MM.1S (cell line): ENCODE results near the gene CACNB3.

Experiments used
- DNase-seq: peaks from one replicate; pipeline ENCODE4 v3.0.0-alpha.2; 2015
- H2AFZ ChIP-seq: fragments of 300-600 bp; sonication (generic); 2 replicates; pipeline ENCODE4 v1.6.0; 2016; ENCODE audit warnings: antibody characterized with exemption, low read length
- H3F3A ChIP-seq: fragments of 300-600 bp; sonication (generic); 2 replicates; pipeline ENCODE4 v1.6.1; 2016; ENCODE audit warnings: mild to moderate bottlenecking, antibody characterized with exemption, low read length, moderate library complexity, mixed read lengths; ENCODE audit not compliant: insufficient read depth
- H3K27ac ChIP-seq: fragments of 300-600 bp; sonication (generic); 2 replicates; pipeline ENCODE4 v1.5.1; 2016; ENCODE audit warnings: mild to moderate bottlenecking, low read length
- H3K27me3 ChIP-seq: fragments of 300-600 bp; sonication (generic); replicated peaks from 2 replicates; pipeline ENCODE4 v1.6.0; 2016; ENCODE audit warnings: low read length; ENCODE audit not compliant: insufficient read depth
- H3K36me3 ChIP-seq: fragments of 300-600 bp; sonication (generic); replicated peaks from 2 replicates; pipeline ENCODE4 v1.6.1; 2016; ENCODE audit warnings: mild to moderate bottlenecking, low read length, mixed read lengths; ENCODE audit not compliant: insufficient read depth
- H3K4me1 ChIP-seq: fragments of 300-600 bp; sonication (generic); 2 replicates; pipeline ENCODE4 v1.6.1; 2016; ENCODE audit warnings: low read length, mixed read lengths
- H3K4me2 ChIP-seq: fragments of 300-600 bp; sonication (generic); 2 replicates; pipeline ENCODE4 v1.6.0; 2016; ENCODE audit warnings: low read depth, low read length
- H3K4me3 ChIP-seq: fragments of 300-600 bp; sonication (generic); 2 replicates; pipeline ENCODE4 v1.5.1; 2016; ENCODE audit warnings: low read length, mixed read lengths
- H3K79me2 ChIP-seq: fragments of 300-600 bp; sonication (generic); 2 replicates; pipeline ENCODE4 v1.6.1; 2016; ENCODE audit warnings: mixed run types, low read length, mixed read lengths
- H3K9ac ChIP-seq: fragments of 300-600 bp; sonication (generic); 2 replicates; pipeline ENCODE4 v1.6.1; 2016; ENCODE audit warnings: low read length, mixed read lengths
- H3K9me2 ChIP-seq: fragments of 300-600 bp; sonication (generic); replicated peaks from 2 replicates; pipeline ENCODE4 v1.6.1; 2016; ENCODE audit warnings: mild to moderate bottlenecking, low read length, mixed read lengths; ENCODE audit not compliant: insufficient read depth
- H3K9me3 ChIP-seq: fragments of 300-600 bp; sonication (generic); replicated peaks from 2 replicates; pipeline ENCODE4 v1.6.1; 2016; ENCODE audit warnings: mild to moderate bottlenecking, low read length, mixed read lengths; ENCODE audit not compliant: insufficient read depth
- H4K20me1 ChIP-seq: fragments of 300-600 bp; sonication (generic); 2 replicates; pipeline ENCODE4 v1.6.1; 2016; ENCODE audit warnings: mild to moderate bottlenecking, low read length, moderate library complexity, mixed read lengths; ENCODE audit not compliant: insufficient read depth
- CTCF ChIP-seq: fragments of 300-600 bp; sonication (generic); IDR thresholded peaks from 2 replicates; pipeline ENCODE4 v1.5.1; 2016; ENCODE audit warnings: antibody characterized with exemption, low read length, mixed read lengths
- EZH2 ChIP-seq: fragments of 300-600 bp; sonication (generic); optimal IDR thresholded peaks from 2 replicates; pipeline ENCODE3; 2017; ENCODE audit warnings: low read depth, mild to moderate bottlenecking, antibody characterized with exemption, low read length, mixed read lengths
- EZH2phosphoT487 ChIP-seq: fragments of 300-600 bp; sonication (generic); IDR thresholded peaks from 2 replicates; pipeline ENCODE4 v1.6.1; 2018; ENCODE audit warnings: antibody characterized with exemption, low read length

CACNB3 gene

GRCh38 chr12:48794870-48795269, 23.4 kb upstream of the CACNB3 start:
- Histone ChIP-seq H3F3A (no peaks in the 10 kb centered on the region), H3K9me2 (no peaks in the 10 kb centered on the region), H3K4me3 (no peak overlapping the region), H3K4me1 (peaks cover 5% of the 10 kb centered on the region), H3K27me3 (no peaks in the 10 kb centered on the region), H3K36me3 (no peaks in the 10 kb centered on the region), H2AFZ (no peak overlapping the region), H3K4me2 (no peak overlapping the region), H3K27ac (no peak overlapping the region), H3K9ac (no peak overlapping the region), H4K20me1 (no peaks in the 10 kb centered on the region), H3K9me3 (no peaks in the 10 kb centered on the region), H3K79me2 (no peaks in the 10 kb centered on the region)
- DNase-seq, result peak; percentile 19
- TF ChIP-seq EZH2 (no peak), EZH2phosphoT487 (no peak)

GRCh38 chr12:48795550-48796455, 22.5 kb upstream of the CACNB3 start:
- no peaks in the 10 kb centered on the region for H3F3A ChIP-seq
- DNase-seq, result peak; percentile 59
- no peak overlapping the region for H3K27ac ChIP-seq
- H2AFZ ChIP-seq, result 0 out of 2 replicates have a peak overlapping the region, but pooled peaks have one; percentile 44
- no peaks in the 10 kb centered on the region for H3K27me3 ChIP-seq
- TF ChIP-seq EZH2phosphoT487 (no peak), CTCF (peak; percentile 98)
- H3K4me3 ChIP-seq, result no peak overlapping the region
- peak overlapping the region; percentile 28; the same call in 1 of the 2 replicates for H3K4me2 ChIP-seq
- H3K9me2 ChIP-seq, result no peaks in the 10 kb centered on the region
- H3K9ac ChIP-seq, result no peak overlapping the region
- H3K79me2 ChIP-seq, result no peaks in the 10 kb centered on the region
- no peaks in the 10 kb centered on the region for H4K20me1 ChIP-seq
- no peaks in the 10 kb centered on the region for H3K4me1 ChIP-seq
- H3K36me3 ChIP-seq, result no peaks in the 10 kb centered on the region
- no peaks in the 10 kb centered on the region for H3K9me3 ChIP-seq

GRCh38 chr12:48796976-48797375, 21.3 kb upstream of the CACNB3 start:
- Histone ChIP-seq H3K9ac (no peak overlapping the region), H3K4me2 (no peak overlapping the region), H3K4me1 (no peaks in the 10 kb centered on the region), H3K27ac (no peak overlapping the region), H3F3A (no peaks in the 10 kb centered on the region), H3K9me3 (no peaks in the 10 kb centered on the region), H3K9me2 (no peaks in the 10 kb centered on the region), H3K4me3 (no peak overlapping the region), H3K36me3 (no peaks in the 10 kb centered on the region), H4K20me1 (no peaks in the 10 kb centered on the region), H3K27me3 (no peaks in the 10 kb centered on the region), H2AFZ (no peak overlapping the region), H3K79me2 (no peaks in the 10 kb centered on the region)
- no peak for DNase-seq
- TF ChIP-seq EZH2phosphoT487, result no peak
- TF ChIP-seq CTCF, result no peak
- no peak for TF ChIP-seq EZH2

GRCh38 chr12:48800457-48800856, 17.8 kb upstream of the CACNB3 start:
- no peaks in the 10 kb centered on the region for H3F3A ChIP-seq
- no peaks in the 10 kb centered on the region for H3K27me3 ChIP-seq
- H3K4me3 ChIP-seq, result no peak overlapping the region
- DNase-seq, result no peak
- no peak overlapping the region for H3K4me2 ChIP-seq
- H3K9me2 ChIP-seq, result no peaks in the 10 kb centered on the region
- no peaks in the 10 kb centered on the region for H3K79me2 ChIP-seq
- no peaks in the 10 kb centered on the region for H3K4me1 ChIP-seq
- no peak overlapping the region for H3K27ac ChIP-seq
- H4K20me1 ChIP-seq, result no peaks in the 10 kb centered on the region
- H3K9ac ChIP-seq, result no peak overlapping the region
- TF ChIP-seq EZH2 (no peak), EZH2phosphoT487 (no peak), CTCF (no peak)
- H3K9me3 ChIP-seq, result no peaks in the 10 kb centered on the region
- H2AFZ ChIP-seq, result no peak overlapping the region
- no peaks in the 10 kb centered on the region for H3K36me3 ChIP-seq
